ENCODE results near the gene ITGAD. TPM values are rescaled to one million over a fixed set of nuclear protein-coding genes. Genes with fewer than 3 reads are reported as not detected.

Gene ITGAD
- total and polyA plus RNA-seq, 2 of the 8 experiments (the other 6 are each of a cell fraction or from before 2014, with no cell fraction given), result 0.06 TPM; not detected in 1

DNA sequence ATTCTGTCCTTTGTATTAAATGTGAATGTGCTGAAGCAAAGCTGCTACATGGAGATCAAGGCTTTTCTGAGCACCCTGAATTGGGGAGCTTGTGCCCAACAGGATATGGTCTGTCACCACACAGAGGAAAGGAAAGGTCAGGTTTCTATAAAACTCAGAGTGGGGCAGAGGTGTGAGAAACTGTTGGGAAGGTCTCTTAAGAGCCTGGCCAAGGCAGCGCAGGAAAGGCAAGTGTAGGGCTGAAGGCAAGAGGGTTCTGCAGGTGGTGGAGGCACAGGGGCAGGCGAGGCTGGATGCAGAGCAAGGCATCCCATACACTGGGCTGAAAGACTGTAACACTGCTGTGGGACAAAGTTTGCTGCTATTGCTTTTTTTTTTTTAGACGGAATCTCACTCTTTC, 26.9 kb downstream of the ITGAD start:
- ChIA-PET POLR2A (ENCODE audit: partially characterized antibody) (no interaction called here), CTCF (ENCODE audit: partially characterized antibody) (interaction anchor here (0.9 to 1.7 kb wide), 3 partner anchors 10 to 40 kb away, joined by 3 to 9 read pairs (median 5); no protein-coding TSS in a partner anchor)
- H2BK20ac ChIP-seq (ENCODE audit: low read length), result no peak overlapping the region
- TF ChIP-seq, protein P1, sequence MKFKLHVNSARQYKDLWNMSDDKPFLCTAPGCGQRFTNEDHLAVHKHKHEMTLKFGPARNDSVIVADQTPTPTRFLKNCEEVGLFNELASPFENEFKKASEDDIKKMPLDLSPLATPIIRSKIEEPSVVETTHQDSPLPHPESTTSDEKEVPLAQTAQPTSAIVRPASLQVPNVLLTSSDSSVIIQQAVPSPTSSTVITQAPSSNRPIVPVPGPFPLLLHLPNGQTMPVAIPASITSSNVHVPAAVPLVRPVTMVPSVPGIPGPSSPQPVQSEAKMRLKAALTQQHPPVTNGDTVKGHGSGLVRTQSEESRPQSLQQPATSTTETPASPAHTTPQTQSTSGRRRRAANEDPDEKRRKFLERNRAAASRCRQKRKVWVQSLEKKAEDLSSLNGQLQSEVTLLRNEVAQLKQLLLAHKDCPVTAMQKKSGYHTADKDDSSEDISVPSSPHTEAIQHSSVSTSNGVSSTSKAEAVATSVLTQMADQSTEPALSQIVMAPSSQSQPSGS (IDR thresholded peaks at IDR 0.05; ENCODE audit: low read length), result no peak
- H3K56ac ChIP-seq (replicated peaks; ENCODE audit: insufficient read length, low read depth, low read length), result no peak overlapping the region
- no peak overlapping the region for H2AFZ ChIP-seq (ENCODE audit: low read length)
- no peak overlapping the region for H3K18ac ChIP-seq (ENCODE audit: extremely low read depth, low read length)
- H4K91ac ChIP-seq (replicated peaks; ENCODE audit: insufficient read length, low read length), result no peak overlapping the region
- H3K27ac ChIP-seq (ENCODE audit: low read depth, low read length), result no peak overlapping the region
- no peaks in the 10 kb centered on the region; a peak in 5 of 7 replicates for H3K27me3 ChIP-seq (replicated peaks in 1 of 4; ENCODE audit: control insufficient read depth in 3 of 4, extremely low read depth in 1 of 4, insufficient read depth in 3 of 4, low read length in 3 of 4)
- H4K5ac ChIP-seq (ENCODE audit: insufficient read length, low read depth, low read length), result no peak overlapping the region
- H2BK5ac ChIP-seq (ENCODE audit: low read depth, low read length), result no peak overlapping the region
- WGBS, 2 experiments (ENCODE audit: extremely low coverage in 1 of 2, insufficient coverage in 1 of 2, insufficient read length in 1 of 2, insufficient replicate concordance in 2 of 2, low coverage in 1 of 2, low lambda C conversion rate in 2 of 2, missing lambda C conversion rate in 1 of 2), result 85% methylated on average over 3 of the region's 3 CpGs; no CpG with 5 or more reads in 1 of the 2 experiments
- H3K9me3 ChIP-seq (ENCODE audit: insufficient read depth in 2 of 2, low read depth in 1 of 2, low read length in 1 of 2), result no peaks in the 10 kb centered on the region
- H3K23me2 ChIP-seq (ENCODE audit: low read depth, low read length), result no peaks in the 10 kb centered on the region; the same call in 1 of the 2 replicates
- no peak overlapping the region for H3K4ac ChIP-seq (replicated peaks; ENCODE audit: insufficient read length, low read depth, low read length)
- H2AK5ac ChIP-seq (ENCODE audit: low read depth, low read length), result no peak overlapping the region
- no peak overlapping the region for H3K9ac ChIP-seq (replicated peaks in 1 of 4; ENCODE audit: extremely low read depth in 1 of 4, low read depth in 3 of 4, low read length in 3 of 4)
- H3K14ac ChIP-seq (ENCODE audit: insufficient read length), result no peak overlapping the region
- H3K36me3 ChIP-seq (ENCODE audit: control insufficient read depth in 2 of 4, insufficient read depth in 4 of 4, low read length in 3 of 4), result no peaks in the 10 kb centered on the region
- H3K4me1 ChIP-seq (replicated peaks in 1 of 4; ENCODE audit: control insufficient read depth in 3 of 4, insufficient read depth in 4 of 4, low read length in 3 of 4), result no peaks in the 10 kb centered on the region
- H2BK15ac ChIP-seq (ENCODE audit: low read length), result no peak overlapping the region
- no peak overlapping the region for H3K4me2 ChIP-seq (ENCODE audit: insufficient read depth in 1 of 2, low read depth in 2 of 2, low read length in 2 of 2)
- H2BK120ac ChIP-seq (replicated peaks; ENCODE audit: low read depth, low read length), result no peak overlapping the region
- no peaks in the 10 kb centered on the region for H3K79me1 ChIP-seq (ENCODE audit: low read depth, low read length)
- FAIRE-seq, result no peak
- DNase-seq (ENCODE audit: low read depth in 1 of 2, low spot score in 2 of 2), result no peak
- H3K79me2 ChIP-seq (ENCODE audit: control insufficient read depth in 1 of 2, insufficient read depth in 2 of 2, low read length in 2 of 2), result no peaks in the 10 kb centered on the region
- H4K8ac ChIP-seq (ENCODE audit: extremely low read depth, insufficient read depth, low read length), result no peak overlapping the region
- no peak overlapping the region for H2BK12ac ChIP-seq (ENCODE audit: low read depth, low read length)
- no peak overlapping the region for H3K23ac ChIP-seq (ENCODE audit: insufficient read length)
- no peaks in the 10 kb centered on the region for H4K20me1 ChIP-seq (replicated peaks in 1 of 2; ENCODE audit: control insufficient read depth in 1 of 2, insufficient read depth in 2 of 2, low read length in 2 of 2)
- H3K4me3 ChIP-seq (ENCODE audit: extremely low read depth in 1 of 4, insufficient read depth in 2 of 4, low read depth in 3 of 4, low read length in 4 of 4), result no peak overlapping the region

Measured in H1 (cell line).